ENCODE measurements around the gene ZDHHC11B.

DNA sequence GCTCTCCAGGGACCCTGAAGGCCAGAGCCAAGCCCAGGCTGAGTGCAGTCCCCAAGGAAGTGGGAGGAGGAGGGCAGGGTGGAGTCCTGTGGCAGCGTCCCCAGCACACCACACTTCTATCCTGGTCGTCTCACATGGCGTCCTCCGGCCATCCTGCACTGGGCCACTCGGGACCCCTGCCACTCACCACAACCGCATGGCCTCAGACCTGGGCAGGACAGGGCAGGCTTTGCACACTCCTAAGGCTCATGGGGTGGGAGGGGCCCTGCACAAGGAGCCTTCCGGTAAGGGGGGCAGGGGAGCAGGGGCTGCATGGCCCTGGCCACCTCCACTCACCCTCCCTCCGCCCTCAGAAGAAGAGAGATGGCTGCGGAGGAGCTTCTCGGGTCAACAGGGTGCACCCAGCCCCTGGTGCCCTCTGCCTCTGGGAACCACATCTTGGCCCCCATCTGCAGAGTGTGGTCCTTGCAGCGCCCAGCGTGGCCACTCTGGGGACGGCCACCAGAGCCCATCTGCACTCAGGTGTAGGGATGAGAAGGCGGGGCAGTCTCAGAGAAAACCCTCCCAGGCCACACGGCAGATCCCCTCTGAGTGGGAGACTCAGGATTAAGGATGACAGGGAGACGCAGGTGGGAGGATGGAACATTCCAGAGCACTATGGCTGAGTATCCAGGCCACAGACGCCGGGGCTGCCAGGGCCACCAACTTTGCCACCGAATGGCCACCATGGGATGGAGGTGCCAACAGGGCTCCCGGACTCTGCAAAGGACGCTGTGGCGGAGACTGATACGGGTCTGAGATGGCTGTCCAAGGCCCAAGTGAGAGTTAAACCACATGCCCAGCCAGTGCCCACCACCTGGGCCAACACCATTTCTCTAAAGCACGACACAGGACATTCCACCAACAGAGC, 99.0 kb downstream of the ZDHHC11B start:
- TF ChIP-seq, protein P1, sequence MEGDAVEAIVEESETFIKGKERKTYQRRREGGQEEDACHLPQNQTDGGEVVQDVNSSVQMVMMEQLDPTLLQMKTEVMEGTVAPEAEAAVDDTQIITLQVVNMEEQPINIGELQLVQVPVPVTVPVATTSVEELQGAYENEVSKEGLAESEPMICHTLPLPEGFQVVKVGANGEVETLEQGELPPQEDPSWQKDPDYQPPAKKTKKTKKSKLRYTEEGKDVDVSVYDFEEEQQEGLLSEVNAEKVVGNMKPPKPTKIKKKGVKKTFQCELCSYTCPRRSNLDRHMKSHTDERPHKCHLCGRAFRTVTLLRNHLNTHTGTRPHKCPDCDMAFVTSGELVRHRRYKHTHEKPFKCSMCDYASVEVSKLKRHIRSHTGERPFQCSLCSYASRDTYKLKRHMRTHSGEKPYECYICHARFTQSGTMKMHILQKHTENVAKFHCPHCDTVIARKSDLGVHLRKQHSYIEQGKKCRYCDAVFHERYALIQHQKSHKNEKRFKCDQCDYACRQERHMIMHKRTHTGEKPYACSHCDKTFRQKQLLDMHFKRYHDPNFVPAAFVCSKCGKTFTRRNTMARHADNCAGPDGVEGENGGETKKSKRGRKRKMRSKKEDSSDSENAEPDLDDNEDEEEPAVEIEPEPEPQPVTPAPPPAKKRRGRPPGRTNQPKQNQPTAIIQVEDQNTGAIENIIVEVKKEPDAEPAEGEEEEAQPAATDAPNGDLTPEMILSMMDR (IDR thresholded peaks at IDR 0.05; ENCODE audit: low read depth, low read length) = no peak
- TF ChIP-seq EZH2phosphoT487 (IDR thresholded peaks at IDR 0.05; ENCODE audit: low read depth) = no peak

All from OCI-LY3 (cell line).